Spinal cord (tissue), 10 donors: Measurements from ENCODE around the gene TEAD1. TPM values are rescaled to one million over a fixed set of nuclear protein-coding genes. Genes with fewer than 3 reads are reported as not detected.

Experiments used
- DNase-seq, 6 donors: peaks; one replicate each; pipeline versions ENCODE4 v3.0.0 to v3.0.0-alpha.2; 2013 to 2015; ENCODE audit warnings: low spot score in 6 of 6, low read depth in 4 of 6
- H3K27ac ChIP-seq: one replicate; pipeline ENCODE4 v1.5.1; 2013; ENCODE audit warnings: low read depth, low read length, control low read depth
- H3K27me3 ChIP-seq: one replicate; pipeline ENCODE4 v1.6.1; 2013; ENCODE audit warnings: low read length; ENCODE audit not compliant: control insufficient read depth, insufficient read depth
- H3K36me3 ChIP-seq: one replicate; pipeline ENCODE4 v1.6.1; 2013; ENCODE audit warnings: low read length; ENCODE audit not compliant: control insufficient read depth, insufficient read depth
- H3K4me1 ChIP-seq: one replicate; pipeline ENCODE4 v1.6.1; 2013; ENCODE audit warnings: low read length; ENCODE audit not compliant: control insufficient read depth, insufficient read depth
- H3K4me3 ChIP-seq: one replicate; pipeline ENCODE4 v1.5.1; 2013; ENCODE audit warnings: low read depth, low read length, control low read depth
- H3K9me3 ChIP-seq: one replicate; pipeline ENCODE4 v1.6.1; 2013; ENCODE audit warnings: low read length; ENCODE audit not compliant: control insufficient read depth, insufficient read depth
- WGBS: methylation state at CpG from one replicate; pipeline ENCODE4 v1.1.5; 2013; ENCODE audit warnings: missing lambda C conversion rate; ENCODE audit not compliant: insufficient coverage; 5-methylcytosine and 5-hydroxymethylcytosine counted together
- polyA plus RNA-seq, 2 donors: library from polyadenylated mRNA; unstranded; fragments of 120-200 nt; gene quantifications; one replicate each; pipeline ENCODE4 v1.2.1, GENCODE V29; 2013; ENCODE audit not compliant: insufficient read length in 2 of 2
- total RNA-seq, 2 donors: library from RNA; depleted of rRNA in 1 of 2; stranded (reverse); fragments of 120-200 nt in 1 of 2; fragments of >200 nt in 1 of 2; gene quantifications; one replicate each; pipeline versions ENCODE4 v1.2.3 to v1.2.4, GENCODE V29; 2013 to 2014
- donor health status: healthy.

The TEAD1 gene
- total and polyA plus RNA-seq, 4 donors: 39.2 to 70.9 (median 58.7) TPM

DNA sequence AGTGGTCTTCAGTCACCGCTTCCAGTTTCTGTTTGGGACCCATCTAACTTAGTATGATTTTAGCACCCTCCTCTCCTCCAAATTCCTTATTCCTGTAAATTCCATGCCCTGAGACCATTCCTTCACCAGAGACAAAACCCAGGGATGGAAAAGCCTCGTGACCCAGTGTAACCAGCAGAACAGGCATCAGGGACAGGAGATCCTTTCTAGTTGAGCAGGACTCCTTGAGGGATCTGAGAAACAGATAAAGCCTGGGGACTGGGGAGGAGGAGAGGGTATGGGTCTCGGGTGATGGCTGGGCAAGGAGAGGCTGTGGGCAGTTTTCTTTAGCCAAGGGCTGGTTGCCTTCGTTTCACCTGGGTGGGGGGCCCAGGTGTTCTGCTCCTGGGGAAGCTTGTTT, 40.9 kb downstream of the TEAD1 start:
- no peaks in the 10 kb centered on the region for H3K27me3 ChIP-seq
- DNase-seq: no peak
- WGBS: 92% methylated on average over 3 of the region's 4 CpGs

DNA sequence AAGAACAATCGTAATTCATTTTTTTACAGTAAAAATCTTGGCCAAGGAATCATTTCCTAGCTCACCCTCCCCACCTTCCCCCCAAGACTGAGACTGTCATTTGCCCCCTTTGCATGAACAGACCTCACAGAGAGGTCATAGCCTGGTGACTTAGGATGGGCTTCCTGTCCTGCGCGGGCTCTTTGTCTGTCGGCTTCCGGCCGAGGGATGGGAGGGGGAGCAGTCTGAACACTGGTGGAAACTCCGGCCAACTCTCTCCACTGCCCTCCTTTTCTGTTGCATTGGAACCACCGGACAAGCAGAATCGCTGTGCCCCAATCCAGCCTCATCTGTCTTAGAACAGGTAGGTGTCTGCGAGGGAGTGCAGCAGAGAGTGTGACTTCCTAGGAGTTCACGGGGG, 41.7 kb downstream of the TEAD1 start:
- Histone ChIP-seq H3K4me3 (no peak overlapping the region), H3K9me3 (no peaks in the 10 kb centered on the region), H3K27me3 (no peaks in the 10 kb centered on the region), H3K4me1 (peaks cover 8% of the 10 kb centered on the region), H3K27ac (no peak overlapping the region), H3K36me3 (no peaks in the 10 kb centered on the region)
- 37% methylated on average over 4 of the region's 11 CpGs for WGBS
- DNase-seq: no peak

More for the DNA sequence above, 40.9 kb downstream of the TEAD1 start:
- Histone ChIP-seq H3K4me1 (peaks cover 8% of the 10 kb centered on the region), H3K9me3 (no peaks in the 10 kb centered on the region), H3K27ac (no peak overlapping the region), H3K4me3 (no peak overlapping the region), H3K36me3 (no peaks in the 10 kb centered on the region)

GRCh38 chr11:12716816-12717215, 42.6 kb downstream of the TEAD1 start:
- peaks cover 8% of the 10 kb centered on the region for H3K4me1 ChIP-seq
- WGBS: 87% methylated on average over 6 of the region's 6 CpGs

DNA sequence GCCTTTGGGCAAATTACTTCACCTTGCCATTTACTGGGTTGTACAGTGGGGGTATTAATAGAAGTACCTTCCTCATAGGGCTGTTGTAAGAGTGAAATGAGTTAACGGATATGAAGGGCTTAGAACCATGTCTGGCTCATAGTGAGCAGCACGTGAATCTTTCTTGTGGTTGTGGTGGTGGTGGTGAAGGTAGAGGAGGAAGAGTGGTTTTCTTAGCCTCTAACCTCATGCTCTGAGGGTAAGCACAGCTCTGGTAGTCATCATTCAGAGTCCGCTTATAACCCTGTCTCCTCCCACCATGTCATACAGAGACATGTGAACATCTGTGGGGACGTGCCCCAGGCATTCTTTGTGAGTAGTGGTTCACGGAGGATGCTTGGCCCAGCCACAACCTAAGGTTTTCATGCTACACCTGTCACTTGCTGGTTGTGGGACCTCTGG, 43.6 kb downstream of the TEAD1 start:
- no peaks in the 10 kb centered on the region for H3K9me3 ChIP-seq
- WGBS: 81% methylated on average over 3 of the region's 5 CpGs
- H3K27ac ChIP-seq: no peak overlapping the region
- peaks cover 8% of the 10 kb centered on the region for H3K4me1 ChIP-seq
- no peaks in the 10 kb centered on the region for H3K36me3 ChIP-seq
- no peaks in the 10 kb centered on the region for H3K27me3 ChIP-seq
- no peak overlapping the region for H3K4me3 ChIP-seq
- no peak for DNase-seq

More at GRCh38 chr11:12716816-12717215, 42.6 kb downstream of the TEAD1 start:
- no peaks in the 10 kb centered on the region for H3K36me3 ChIP-seq
- H3K9me3 ChIP-seq: no peaks in the 10 kb centered on the region
- no peak for DNase-seq
- H3K27ac ChIP-seq: no peak overlapping the region
- H3K4me3 ChIP-seq: no peak overlapping the region
- no peaks in the 10 kb centered on the region for H3K27me3 ChIP-seq

- Histone ChIP-seq H3K27me3 (no peaks in the 10 kb centered on the region), H3K4me1 (peaks cover 12% of the 10 kb centered on the region), H3K27ac (no peak overlapping the region), H3K36me3 (no peaks in the 10 kb centered on the region), H3K4me3 (no peak overlapping the region), H3K9me3 (no peaks in the 10 kb centered on the region)
- 79% methylated on average over 2 of the region's 4 CpGs for WGBS
- DNase-seq: no peak
Measured at GRCh38 chr11:12719221-12719620, 45.0 kb downstream of the TEAD1 start.

DNA sequence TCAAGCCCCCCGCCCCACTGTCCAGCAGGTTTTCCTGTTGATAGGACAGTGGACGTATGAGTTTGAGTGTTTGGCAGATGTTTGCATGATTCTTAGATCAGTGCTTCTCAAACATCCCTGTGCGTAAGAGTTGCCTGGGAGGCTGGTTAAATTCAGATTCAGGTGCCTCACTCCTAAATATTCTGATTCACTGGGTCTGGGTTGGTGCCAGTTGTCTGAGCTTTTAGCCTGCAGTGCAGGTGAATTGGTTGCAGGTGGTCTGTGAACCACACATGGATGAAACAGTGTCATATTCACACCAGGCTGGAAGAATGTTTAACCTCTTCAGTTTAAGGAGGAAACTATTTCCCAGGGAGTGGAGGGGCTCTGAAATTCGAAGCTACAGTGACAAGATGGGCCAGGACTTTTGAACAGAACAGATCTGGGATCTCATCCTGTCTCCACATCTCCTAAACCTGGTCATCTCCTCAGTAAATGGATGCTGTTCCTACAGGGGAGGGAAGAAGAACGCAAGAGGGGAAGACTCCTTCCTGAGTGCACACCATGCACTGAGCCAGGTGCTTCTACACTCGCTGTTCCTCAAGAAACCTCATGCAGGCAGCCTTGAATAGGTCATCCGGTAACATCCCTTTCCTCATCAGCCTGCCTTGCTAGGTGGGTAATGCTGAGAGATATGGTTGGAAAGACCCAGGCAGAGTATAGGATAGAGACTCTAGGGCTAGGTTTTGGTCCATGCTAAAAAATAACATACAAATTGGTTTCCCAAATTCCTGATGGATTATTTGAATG, 47.8 kb downstream of the TEAD1 start:
- Histone ChIP-seq H3K36me3 (peaks cover 3% of the 10 kb centered on the region), H3K4me1 (peaks cover 19% of the 10 kb centered on the region), H3K27ac (no peak overlapping the region), H3K27me3 (no peaks in the 10 kb centered on the region), H3K4me3 (no peak overlapping the region), H3K9me3 (no peaks in the 10 kb centered on the region)
- no CpG with 5 or more reads among the region's 7 CpGs for WGBS
- no peak for DNase-seq

DNA sequence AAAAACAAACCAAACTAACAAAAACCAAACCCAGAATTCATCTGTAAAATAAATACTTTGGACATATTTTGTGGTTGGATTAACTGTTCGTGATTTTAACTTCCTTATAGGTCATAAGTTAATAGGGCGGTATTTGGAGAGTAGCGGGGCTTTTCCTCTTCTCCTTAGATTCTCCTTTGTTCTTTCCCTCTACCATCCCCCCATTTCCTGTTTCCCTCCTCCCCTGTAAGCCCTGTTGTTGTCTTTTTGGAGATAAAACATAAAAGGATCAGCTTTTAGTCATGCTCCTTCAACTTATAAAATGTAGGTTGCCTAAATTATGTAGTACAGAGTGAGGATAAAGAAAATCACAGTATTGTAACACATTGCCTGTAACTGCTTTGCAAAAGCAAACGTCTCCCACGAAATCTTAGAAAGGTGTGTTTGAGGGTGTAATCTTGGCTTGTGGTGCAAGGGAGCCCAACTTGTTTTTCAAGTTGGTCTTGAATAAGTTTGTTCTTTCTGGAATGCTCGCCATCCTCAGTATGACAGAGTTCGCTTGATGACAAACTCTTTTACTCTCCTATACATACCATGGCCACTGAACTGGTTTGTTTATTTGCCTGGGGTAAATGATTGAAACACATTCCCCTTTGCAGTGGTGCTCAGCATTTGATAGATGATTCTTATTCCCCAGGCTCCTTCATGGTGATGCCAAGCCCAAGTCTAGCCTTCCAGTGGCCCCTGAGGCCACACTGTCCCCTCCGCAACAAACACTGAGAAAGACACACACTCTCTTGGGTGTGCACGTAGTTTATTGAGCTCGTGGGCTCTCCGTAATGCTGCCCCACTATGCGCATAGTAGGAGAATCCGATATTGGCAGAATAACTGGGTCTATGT, 49.4 kb downstream of the TEAD1 start:
- 83% methylated on average over 1 of the region's 13 CpGs for WGBS
- Histone ChIP-seq H3K9me3 (no peaks in the 10 kb centered on the region), H3K27me3 (no peaks in the 10 kb centered on the region), H3K4me3 (no peak overlapping the region), H3K4me1 (peaks cover 21% of the 10 kb centered on the region), H3K27ac (peak overlapping the region; percentile 37), H3K36me3 (peaks cover 3% of the 10 kb centered on the region)
- DNase-seq: no peak

GRCh38 chr11:12724301-12725054, 50.3 kb downstream of the TEAD1 start:
- Histone ChIP-seq H3K4me3 (no peak overlapping the region), H3K9me3 (no peaks in the 10 kb centered on the region), H3K27ac (peak overlapping the region; percentile 71), H3K27me3 (no peaks in the 10 kb centered on the region), H3K36me3 (peaks cover 3% of the 10 kb centered on the region), H3K4me1 (peaks cover 16% of the 10 kb centered on the region)
- DNase-seq: peak in 2 of 6 donors; percentile 62 to 70
- WGBS: 50% methylated on average over 10 of the region's 14 CpGs
